Endometrial microvascular endothelial cells (primary cell): ENCODE results near the gene ACOT12. TPM values are rescaled to one million over a fixed set of nuclear protein-coding genes. Genes with fewer than 3 reads are reported as not detected.
"Not testable (repeated sequence)": the region's sequence is repeated elsewhere in the genome, so short reads cannot be mapped to it uniquely, and the experiment has no call there.

Source experiments
- in situ Hi-C: cut with HindIII; loops from 2 replicates; pipeline ENCODE4 v1.10.0; 2017; ENCODE audit warnings: low sequenced_read_pairs, low pct_unique_long_range_greater_than_20kb; ENCODE audit errors: inconsistent ontology term
- total RNA-seq: library from RNA; depleted of rRNA; stranded (reverse); fragments of >200 nt; gene quantifications from one replicate; pipeline ENCODE4 v1.2.3, GENCODE V29; 2015; ENCODE audit errors: inconsistent ontology term

The ACOT12 gene
- total RNA-seq: not detected

DNA sequence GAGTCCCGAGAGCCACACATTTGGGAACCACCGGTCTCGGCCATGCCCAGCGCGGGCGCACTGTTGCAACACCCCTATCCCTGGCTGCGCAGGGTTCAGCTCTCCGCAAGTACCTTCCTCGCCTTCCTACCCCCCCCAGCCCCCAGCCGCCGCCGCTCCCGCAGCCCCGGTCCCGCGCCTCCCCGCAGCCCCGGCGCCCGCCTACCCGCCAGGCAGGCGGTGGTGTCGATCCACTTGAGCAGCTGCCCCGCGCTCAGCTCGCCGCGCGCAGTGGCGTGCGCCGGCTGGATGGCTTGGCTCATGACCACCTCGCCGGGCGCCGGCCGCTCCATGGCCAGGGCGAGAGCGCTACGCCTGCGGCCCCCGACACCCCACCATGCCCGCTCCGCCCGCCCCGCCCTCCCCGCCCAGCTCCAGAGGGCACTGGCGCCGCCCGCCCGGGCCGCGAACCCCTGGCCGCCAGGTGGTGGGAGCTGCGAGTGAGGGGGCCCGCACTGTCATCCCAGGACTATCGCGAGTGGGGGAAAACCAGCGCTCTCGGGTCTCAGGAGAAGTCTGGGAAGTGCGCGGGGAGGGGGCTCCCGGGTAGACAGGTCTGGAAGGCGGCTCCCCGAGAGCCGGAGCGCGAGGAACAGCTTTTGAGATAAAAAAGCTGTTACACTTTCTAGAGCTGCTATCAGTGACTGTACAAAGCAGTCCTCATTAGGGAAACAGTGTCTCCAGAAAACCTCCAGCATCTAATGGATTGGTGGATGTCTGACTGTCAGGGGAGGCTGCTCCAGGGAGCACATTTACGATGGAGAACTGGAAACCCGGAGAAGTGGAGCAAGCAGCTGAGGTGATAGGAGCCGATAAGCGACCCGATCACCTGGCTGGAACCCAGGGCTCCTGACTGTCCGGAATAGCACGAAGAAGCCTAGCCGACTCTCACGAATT is at the start of gene ACOT12:
ACOT12 (minus strand) TSS at position 352 of the 936 bp plus-strand sequence; CDS start at position 332, 20 bp downstream.
- in situ Hi-C loops: no loop called here

DNA sequence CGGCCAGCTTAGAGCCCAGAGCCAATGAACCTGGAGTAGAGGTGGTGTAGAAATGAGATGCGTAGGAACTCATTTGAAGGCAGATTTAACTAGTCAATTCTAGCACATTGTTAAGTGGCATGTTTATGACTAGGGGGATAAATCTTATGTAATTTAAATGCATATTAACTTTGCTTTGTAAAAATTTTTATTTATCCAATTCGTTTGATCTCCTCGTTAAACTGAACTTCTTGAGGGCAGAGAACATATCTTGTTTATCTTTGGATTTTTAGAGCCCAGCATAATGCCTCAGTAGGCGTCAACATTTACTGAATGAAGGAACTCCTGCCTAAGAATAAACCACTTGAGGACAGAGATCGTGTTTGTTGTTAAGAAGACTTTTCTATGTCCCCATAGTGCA is 41.1 kb upstream of the ACOT12 start:
- in situ Hi-C loops: no loop called here

DNA sequence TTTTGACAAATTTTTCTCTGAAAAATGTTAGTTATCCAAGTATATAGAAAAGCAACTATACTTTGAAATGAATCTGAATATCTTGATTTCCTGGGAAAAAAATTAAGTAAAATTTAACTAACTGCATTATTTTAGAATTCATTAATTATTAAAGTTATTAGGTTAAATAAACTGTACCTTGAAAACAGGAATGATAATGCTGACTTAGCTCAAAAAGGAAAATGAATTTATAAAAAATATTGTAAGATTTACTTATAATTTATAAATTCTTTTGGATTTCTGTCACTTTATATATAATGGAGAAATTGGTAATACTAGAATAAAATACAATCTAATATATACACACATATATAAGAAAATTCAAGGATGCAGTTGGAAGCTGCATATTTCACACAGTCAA is 36.1 kb upstream of the ACOT12 start:
- in situ Hi-C loops: no loop called here

DNA sequence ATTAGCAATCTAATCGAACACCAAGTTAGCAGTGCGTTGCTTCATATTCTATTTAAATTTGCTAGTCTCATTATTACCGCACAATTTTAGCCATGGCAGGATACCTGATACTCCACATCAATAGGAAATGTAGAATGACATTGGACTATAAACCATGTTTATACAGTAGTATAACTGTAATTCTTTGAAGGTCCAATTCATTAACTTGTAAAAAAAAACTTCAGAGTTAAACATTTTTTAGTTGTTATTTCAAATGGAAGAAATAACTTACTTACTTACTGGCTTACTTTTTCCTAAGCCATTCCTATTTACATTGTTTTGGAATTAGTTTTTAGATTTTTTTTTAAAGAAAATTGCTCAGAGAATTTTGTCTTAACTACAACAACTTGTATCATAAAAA is 35.4 kb upstream of the ACOT12 start:
- in situ Hi-C loops: no loop called here

DNA sequence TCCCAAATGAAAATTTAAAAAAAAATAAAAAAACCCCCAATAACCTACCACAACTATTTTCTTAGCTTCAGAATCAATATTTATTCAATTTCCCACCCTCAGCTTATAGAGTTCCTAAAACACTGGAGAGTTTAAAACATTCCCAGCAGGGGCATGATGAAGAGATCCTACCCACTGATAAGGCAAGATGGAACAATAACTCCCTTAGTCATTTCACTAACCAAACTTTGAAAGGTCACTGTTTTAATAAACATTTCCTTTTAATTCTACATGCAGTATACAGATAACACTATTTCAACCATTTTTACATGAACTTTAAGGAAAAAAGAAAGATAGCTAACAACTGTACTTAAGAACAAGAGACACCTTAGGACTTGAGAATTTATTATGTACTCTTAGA is 34.9 kb upstream of the ACOT12 start:
- in situ Hi-C loops: no loop called here

DNA sequence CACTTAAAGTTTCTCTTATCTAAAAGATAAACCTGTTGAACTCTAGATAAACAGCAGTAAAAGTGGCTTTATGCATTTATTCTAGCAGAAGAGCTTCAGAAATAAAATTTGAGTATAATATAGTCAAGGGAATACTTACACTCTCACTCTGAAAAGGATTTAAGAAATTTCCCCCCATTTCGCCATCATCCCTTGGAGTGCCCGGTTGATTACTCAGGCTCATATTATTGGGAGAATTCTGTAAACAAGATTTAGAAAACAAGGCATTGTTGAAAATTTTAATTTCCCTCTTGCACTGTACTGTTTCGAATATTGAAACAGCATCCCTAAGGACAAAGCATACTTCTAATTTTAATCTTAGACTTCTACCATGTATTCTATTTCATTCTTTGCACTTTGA is 34.5 kb upstream of the ACOT12 start:
- in situ Hi-C loops: no loop called here

DNA sequence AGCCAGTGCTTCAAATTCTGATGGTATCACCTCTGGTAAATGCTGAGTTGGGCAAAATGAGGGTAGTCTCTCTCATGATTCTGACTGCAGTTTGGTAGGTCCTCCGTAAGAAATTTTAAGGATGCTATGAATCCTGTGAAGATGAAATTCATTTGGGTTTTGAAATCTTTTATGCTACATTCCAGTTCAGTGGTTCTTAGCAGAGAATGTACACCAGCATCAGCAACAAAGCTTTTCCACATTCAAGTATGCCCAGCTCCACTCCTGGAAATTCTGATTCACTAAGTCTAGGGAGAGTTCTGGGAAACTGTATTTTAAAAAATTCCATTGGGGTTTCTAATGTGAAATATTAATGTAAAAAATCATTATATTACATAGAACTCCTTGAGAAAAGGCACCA is 33.6 kb upstream of the ACOT12 start:
- in situ Hi-C loops: no loop called here

DNA sequence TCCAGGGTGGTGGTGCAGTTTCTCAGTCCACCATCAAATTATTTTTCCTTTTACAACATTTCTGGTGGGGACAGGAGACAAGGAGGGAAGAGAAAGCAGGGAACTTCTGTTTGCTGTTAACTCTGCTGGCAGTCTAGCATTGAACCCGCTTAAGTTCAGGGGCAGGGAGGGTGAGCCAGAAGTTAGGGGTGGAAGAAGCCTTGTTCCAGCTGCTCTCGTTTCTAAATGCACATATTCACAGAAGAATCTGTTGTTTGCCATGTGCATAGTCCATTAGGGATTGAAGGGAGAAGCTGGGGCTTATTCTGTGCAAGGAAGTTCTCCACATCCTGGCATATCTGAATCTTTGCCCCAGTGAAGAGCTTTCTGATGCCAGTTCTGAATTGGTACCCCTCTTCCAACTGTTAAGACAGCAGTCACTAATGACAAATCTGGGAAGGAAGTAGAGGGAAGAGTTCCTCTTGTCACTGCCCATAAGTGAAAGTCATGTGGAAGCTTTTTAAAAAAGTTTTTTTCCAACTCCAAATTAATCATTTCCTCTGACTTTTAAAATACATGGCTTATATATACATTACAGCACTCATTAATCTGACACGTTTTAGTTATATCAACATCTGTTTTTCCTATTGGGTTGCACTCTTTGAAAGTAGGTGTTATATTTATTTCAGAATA is 32.6 kb upstream of the ACOT12 start:
- in situ Hi-C loops: no loop called here

DNA sequence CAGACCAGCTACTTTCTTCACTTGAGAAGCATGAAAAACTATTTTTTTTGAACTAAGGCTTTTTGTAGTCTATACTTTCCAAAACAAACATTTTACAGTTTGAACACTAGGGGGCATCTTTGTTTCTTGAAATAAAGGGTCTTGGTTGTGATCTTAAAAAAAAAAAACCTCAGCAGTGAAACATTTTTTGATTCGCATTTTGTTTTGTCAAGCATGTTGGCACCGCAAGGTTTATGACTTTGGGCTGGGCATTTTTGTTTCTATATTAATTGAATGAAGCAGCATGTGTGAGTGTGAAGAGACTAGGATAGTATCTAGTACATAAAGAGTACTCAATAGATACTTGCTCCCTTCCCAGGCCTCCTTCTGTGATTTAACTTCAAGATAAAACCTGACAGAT is 31.6 kb upstream of the ACOT12 start:
- in situ Hi-C loops: no loop called here

DNA sequence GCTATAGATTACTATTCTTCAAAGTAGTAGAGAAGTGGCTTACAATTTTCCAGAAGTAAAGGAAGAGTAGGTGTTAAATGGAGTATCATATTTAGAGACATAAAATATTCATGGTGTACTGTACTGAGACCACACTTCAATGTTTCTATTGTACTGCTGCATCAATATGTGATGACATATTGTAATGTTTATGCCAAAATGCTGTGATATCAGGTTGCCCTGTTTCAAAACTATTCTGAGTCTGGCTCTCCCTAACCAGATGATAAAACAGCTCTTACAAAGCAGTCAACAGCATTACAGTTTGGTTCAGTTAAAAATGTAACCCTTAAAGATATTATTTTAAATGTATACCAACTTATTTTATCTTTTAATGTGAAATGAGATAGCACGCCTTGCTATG is 30.8 kb upstream of the ACOT12 start:
- in situ Hi-C loops: no loop called here

DNA sequence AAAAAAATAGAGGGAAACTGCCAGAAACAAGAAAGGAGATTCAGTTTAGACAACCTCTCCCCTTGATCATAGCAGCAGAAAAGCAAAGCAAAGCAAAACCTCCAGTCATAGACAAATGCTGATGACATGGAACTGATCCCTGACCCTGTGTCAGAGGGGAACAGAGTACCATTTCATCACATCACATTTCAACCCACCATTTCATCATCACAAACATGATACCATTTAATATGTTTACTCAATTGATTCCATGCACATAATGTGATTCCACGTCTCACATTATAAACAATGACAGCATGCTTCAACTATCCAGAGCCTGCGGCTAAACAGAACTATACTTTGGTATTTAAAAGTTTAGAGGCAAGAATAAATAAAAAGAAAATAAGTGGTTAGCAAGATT is 28.7 kb upstream of the ACOT12 start:
- in situ Hi-C loops: no loop called here

DNA sequence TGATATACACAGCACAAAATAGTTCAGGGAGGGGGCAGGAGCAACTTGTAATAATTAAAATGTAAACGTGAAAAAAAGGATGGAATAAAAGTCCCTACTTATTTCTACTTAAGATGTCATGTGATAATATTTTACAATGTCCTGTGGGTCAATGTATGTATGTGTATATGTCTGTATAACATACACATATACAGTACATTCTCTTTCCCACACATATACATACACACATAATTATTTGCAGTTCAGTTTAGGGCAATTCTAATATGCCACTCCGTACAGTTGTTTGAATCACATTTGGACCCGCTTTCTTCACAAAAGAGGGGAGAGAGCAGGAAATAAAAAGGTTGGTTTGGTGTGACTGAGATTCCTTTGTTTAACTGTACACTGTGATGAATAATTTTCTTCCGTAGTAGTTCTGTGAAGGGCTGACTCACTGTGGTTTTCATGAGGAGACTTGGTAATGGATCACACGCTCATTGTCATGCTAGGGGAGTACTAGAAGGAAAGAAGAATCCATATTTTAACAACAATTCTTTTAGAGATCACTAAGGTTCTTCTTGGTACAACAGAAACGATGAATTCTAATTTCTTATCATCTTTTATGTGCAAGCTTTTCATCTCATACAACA is 26.2 kb upstream of the ACOT12 start:
- in situ Hi-C loops: no loop called here

DNA sequence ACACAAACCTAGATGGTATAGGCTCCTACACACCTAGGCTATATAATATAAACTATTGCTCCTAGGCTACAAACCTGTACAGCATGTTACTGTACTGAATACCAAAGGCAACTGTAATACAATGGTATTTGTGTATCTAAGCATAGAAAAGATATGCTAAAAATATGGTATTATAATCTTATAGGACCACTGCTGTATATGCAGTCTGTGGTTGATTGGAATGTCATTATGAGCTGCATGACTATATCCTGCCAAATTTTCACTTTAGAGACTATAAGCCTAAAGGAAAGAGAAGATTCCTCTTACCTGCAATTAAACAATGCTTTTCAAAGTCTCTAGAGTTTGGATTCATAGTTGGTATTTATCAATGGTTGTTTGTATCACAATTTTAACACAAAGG is 24.7 kb upstream of the ACOT12 start:
- in situ Hi-C loops: no loop called here

DNA sequence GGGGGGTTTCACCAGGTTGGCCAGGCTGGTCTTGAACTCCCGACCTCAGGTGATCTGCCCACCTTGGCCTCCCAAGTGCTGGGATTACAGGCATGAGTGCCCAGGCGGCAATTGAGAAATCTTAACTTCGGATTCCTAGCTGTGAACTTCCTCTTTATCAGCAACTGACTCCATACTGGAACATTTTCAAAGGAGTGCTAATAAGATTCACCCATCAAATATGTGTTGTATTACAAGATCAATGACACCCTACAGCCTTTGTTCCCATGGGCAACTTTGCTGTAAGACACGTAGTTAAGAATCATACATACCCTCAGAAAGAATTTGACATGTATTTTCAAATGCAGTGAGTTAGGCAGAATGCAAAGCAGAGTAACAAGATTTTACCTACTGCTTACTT is 23.1 kb upstream of the ACOT12 start:
- in situ Hi-C loops: no loop called here

DNA sequence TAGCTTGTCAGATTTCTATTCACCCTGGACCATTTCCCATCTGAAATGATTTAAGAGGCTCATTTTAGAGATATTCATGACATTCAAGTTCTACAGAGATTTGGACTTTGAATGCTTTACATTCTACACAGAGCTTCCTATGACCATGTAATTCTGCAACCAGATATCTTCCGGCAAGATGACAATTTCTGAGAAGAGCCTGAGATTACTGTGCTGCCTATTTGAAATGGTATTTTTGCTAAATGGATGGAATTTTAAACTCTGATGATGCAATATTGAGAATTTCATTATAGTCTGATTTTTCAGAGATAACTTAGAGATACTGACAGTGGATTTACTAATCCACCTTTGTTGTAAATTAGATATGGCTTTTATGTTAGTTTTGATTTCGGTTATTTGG is 16.0 kb upstream of the ACOT12 start:
- in situ Hi-C loops: no loop called here

DNA sequence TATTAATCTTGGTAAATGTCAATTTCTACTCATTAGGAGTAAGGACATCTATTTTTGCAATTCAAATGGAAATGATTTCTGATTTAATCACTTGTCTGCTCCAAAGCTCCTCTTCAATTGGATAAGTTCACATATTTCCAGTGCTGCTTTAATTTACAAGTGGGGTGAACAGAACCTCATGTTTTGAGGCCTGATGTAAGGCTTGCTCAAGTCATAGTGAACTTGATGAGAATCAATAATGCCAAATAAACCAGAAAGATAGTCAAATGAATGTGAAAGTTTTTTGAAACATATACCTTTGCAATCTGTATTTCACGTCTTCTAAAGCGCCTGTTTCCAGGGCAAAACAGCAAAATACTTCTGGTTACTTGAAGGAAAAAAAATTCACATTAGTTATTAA is 15.4 kb upstream of the ACOT12 start:
- in situ Hi-C loops: no loop called here

DNA sequence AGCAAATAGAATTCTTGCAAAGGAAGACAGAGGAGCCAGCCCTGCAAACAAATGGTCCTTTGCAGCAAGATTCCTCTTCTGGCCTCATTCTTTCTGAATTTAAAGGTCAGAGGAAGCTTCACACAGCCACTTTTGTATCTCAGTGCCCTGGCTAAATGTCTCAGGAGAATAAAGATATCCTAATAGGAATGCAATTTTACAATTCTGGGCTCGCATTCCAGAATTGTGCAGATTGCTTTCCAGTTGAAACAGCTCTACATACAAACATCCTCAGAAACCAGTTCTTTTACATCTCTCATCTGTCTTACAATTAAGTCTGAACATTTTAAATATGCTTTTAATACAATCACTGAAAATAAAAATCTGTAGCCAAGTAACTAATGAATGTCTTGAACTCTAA is 14.6 kb upstream of the ACOT12 start:
- in situ Hi-C loops: no loop called here

DNA sequence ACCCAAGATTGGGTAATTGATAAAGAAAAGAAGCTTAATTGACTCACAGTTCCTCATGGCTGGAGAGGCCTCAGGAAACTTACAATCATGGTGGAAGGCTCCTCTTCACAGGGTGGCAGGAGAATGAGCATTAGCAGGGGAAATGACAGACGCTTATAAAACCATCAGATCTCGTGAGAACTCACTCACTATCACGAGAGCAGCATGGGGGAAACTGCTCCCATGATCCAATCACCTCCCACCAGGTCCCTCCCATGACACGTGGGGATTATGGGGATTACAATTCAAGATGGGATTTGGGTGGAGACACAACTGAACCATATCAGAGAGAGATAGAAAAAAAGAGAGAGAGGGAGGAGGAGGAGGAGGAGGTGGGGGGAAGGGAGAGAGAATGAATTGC is 13.9 kb upstream of the ACOT12 start:
- in situ Hi-C loops: not testable (repeated sequence)

DNA sequence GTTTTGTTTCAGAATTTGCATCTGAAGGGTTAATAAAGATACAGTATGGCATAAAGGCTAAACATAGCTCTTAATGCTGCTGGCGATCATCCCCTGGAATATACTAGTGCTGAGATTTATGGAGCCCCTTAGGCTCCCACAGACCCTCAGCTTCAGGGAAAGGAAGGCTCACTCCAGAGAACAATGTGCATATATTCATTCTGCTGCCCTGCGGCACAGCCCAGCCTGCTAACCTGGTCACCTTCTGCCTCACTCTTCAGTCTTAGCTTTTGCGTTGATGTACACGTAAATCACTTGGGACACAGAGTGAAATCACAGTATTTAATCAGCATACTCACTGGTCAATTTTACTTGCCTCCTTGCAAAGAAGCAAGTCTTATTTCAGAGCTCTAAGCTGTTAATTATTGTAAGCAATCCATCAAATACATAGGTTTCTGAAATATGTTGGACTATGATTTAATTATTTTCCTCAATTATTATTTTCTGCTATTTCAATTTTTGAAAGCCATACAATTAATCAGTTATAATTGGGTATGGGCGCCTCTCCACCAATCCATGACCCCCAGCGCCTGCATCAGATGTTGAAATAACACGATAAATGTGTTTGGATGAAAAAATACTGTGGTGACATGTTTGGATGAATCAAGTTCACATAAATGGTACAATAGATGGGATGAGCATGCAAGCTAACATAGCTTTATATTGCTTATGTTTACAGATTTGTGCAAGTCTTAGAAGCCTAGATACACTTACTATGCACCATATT is 11.4 kb upstream of the ACOT12 start:
- in situ Hi-C loops: no loop called here
